Hematopoietic multipotent progenitor cell treated with erythropoietin and hydrocortisone succinate and interleukin-3 and kit ligand, for 4 days (in vitro differentiated cells): Measurements from ENCODE around the gene ST7.

Experiments used
- DNase-seq: peaks from one replicate; pipeline ENCODE4 v3.0.0-alpha.2; 2015

ST7 gene

DNA sequence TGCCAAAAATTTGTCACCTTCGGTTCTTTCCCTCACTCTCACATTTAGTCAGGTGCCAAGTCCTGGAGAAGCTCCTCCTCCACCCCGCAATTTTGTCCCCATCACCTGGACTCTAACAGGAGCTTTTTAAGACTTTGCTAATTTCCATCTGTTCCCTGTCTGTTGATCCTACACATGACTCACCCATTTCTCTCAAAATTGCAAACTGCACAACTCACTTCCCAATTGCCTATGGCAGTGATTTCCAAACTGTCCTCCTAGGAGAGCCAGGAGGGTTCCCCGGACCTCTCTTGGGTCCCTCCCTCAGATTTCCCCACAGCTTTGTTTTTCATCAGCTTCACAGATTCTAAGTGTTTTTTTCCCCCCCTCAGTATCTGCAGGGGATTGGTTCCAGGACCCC lies 249.2 kb downstream of the ST7 start:
- DNase-seq: no peak

DNA sequence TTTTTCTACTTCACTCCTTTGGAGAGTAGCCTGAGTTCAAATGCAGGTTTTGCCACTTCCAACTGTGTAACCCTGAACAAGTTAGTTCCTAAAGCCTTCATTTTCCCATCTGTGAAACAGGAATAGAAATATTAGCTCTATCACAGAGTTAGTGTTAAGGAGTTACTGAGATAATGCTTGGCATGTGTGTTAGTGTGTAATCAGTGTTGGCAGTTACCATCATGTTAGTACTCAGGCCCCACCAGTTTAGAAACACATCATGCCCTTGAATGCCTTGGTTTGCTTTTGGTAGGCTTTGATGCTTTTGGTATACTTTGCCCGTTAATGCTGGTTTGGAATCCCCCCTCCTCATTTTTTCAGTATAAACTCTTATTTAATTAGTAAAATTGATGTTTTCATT lies 249.9 kb downstream of the ST7 start:
- DNase-seq: no peak

DNA sequence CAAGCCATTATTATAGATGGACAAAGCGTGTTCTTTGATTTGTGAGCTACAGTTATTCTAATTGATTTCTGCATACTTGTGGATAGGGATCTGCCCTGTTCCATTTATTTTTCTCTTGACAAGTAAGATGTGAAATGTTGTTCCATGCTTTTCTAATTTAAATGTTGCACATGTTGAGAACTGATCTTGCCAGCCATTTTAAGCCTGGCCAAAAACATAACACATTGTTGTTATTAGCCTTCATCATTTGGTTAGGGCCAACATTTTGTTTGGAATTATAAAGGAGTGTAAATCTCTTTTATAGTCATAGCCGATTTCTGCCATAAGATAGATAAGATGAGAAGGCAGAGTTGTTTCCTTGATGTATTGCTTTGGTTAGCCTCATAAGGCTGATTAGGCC lies 252.6 kb downstream of the ST7 start:
- DNase-seq: no peak

DNA sequence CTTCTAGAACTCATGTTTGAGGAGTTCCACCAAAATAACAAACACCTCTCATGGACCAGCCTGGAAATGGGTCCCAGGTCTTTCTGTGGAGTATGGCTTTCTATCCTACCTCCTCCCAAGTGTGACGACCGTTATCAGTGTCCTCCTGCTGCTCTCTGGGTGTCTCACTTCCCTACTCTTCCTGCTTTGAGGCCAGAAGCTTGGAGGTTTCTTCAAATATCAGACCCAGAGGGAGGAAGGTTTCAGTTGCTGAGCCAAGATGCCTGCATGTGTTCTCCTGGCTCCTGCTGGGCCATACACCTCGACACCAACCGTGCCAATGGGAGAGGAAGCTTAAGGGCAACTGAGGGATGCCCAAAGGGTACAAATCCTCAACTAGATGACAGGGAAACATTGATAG lies 255.0 kb downstream of the ST7 start:
- DNase-seq: no peak

- no peak for DNase-seq
These were observed 257.1 kb downstream of the ST7 start for GRCh38 chr7:117210397-117210796.

DNA sequence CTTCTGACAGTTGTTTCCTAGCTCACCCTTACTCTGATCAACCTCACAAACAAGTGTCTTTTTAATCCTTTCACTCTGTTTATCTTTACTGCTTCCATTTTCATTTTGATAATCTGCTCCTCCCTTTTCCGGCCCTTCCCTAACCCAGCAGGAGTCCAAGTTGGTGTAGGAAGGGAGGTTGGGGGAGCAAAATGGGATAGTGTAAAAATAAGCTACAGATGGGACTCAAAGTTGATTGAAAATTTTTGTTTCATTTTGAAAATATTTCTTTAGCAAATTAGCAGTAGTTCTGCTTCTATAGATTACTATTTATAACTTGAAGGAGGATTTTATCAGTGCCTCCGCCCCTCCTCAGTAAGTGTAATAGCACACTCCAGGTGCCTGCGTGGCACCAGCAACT lies 257.6 kb downstream of the ST7 start:
- DNase-seq: no peak

DNA sequence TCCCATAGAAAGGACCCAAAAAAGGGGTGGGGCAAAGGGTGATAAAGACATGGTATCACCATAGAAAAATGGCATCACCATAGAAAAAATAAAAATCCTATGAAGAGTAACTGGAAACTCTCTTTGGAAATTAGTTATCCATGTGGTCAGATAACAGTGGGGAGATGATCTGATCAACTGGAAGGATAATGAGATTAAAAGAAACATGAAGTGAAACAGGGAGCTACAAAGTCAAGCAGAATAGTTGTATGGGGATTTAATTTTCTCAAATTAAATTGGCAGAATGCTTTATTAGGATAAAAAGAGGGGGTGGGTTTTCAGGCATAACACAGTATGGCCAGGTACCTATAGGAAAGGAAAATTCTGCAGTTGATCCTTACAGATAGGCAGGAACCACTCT lies 258.3 kb downstream of the ST7 start:
- DNase-seq: no peak

- DNase-seq: peak; percentile 78
These were observed 259.9 kb downstream of the ST7 start for GRCh38 chr7:117212969-117213877.

GRCh38 chr7:117216010-117216409 lies 262.7 kb downstream of the ST7 start:
- DNase-seq: no peak

DNA sequence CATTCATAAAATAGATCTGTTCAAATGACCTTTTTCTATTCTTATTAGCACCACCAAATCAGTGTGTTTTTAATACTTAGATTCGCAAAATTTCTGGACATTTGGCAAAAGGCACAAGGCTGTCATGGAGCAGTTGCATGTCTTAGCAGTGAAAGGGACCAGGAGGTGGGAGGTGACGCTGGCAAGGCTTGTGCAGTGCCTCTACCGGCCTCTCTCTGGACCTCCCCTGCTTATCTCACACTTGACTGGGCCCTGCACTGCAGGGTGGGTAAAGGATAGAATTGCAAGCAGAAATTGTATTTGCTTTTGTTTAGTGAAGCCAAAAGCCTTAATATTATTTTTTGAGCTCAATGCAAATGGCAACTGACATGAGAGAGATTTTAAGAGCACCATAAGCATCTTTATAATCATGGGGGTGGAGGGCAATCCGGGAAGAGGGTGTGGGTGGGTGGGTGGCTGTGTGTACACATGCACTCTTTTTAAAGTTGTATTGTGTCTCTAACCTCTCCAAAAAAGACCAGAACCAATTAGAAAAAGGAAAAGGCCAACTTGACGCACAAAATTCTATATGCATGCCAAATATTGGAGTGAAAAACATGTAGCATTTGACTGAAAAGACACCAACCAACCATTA lies 263.3 kb downstream of the ST7 start:
- DNase-seq: no peak

DNA sequence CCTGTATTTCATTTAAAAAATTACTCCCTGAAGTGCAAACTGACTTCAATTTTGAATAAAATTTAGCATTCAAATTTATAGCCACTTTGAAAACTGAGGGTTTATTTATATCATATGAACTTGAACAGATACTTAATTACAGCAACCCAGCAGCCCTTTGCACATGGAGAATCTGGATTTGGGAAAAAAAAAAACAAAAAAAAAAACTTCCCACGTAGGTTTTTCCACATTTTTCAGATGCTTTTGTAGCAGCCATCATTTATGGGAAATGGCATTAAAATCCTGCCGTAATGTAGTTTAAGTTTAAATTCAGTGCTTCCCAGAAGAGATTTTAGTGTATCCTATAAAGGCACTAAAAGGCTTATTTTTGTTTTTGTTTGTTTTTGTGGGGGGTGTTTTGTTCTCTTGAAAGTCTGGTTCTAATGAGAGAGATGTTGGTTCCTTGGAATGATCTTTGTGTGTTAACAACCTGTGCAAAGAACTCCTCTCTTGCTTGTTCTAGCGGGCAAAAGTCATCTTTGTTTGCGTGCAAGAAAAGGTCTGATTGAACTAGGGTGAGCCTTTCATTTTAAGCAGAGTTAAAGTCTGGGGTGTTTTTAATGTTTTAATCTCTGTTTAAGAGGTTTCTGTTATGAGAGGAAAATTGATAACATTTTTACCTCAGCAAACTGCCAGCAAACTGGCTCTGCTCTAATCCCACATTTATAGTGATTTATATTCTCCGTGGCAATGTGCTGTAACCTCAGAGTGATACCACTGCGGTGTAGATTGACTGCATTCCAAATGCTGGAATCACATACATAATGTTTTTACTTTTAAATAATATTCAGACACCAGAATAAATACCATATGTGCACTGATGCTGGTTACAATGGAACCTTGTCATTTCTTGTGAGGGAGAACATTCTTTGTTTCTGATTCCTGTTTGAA lies 264.1 kb downstream of the ST7 start:
- no peak for DNase-seq

DNA sequence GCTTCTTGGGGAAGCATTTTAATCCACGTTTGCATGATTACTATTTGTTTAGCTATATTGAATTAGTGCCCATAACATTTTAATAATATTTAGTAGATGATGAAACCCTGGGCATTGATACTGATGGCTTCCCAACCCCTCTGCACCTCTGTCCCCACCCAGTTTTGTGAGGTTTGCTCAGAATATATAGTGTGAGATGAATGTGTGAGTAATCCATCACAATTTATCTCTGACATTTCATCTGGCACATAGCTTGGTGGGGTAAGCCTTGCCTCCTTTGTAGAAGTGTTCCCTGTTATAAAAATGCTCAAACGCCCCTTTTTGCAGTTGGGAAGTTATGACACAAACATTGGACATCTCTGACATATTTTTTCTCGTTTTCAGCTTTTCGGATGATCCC lies 265.4 kb downstream of the ST7 start:
- DNase-seq: no peak

DNA sequence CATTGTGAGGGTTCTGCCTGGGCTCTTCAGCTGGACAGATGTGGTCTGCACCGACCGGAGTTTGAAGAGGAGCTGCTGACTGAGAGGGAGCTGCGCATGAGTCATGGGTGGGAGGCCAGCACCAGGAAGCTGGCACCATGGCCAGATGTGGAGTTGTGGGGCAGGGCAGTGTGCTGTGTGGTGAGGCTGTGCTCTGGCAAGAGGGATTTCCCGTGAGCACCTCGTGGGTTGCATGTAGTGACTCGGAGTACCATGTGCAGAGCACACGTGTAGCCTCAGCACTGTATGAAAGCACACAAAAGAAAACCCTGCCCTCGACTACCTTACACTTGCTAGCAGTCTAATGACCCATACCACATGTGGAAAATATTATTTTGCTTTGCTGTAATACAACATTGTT lies 266.2 kb downstream of the ST7 start:
- no peak for DNase-seq

DNA sequence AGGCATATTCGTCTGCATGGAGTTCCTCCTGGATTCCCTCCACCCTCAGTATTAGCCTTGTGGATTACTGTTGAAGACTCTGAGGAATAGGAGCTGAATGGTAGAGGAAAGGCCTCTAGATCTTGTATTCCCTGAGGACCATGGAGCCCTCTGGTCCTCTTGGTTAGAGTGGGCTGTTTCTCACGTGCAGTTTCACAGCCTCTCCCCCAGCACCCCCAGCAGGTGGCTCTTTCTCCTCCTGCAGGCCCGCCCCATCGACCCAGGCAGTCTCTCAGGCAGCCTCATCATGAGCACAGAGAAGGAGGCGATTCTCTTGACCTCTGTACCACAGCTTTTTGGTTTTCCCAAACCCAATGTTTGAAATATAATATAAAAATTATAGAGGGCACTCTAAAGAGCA lies 267.5 kb downstream of the ST7 start:
- no peak for DNase-seq

DNA sequence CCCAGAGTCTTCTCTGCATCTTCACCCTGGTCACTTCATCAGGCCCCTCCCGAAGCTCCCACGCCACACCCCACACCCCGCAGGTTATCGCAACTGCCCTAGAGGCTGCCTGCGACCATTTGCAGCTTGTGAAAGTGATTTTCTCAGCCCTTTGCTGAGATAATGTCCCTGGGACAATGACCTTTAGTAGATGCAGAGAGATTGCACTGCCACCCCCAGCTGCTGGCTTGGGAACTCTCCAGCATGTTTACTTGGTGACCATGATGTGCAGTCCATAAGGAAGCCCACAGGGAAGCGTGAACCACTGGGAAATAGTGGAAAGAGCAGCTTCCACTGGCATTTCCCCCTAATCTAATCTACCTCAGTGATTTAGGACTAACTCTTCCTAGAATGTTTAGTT lies 272.2 kb downstream of the ST7 start:
- no peak for DNase-seq

- peak; percentile 76 for DNase-seq
These were observed 273.8 kb downstream of the ST7 start for GRCh38 chr7:117227091-117227490.

DNA sequence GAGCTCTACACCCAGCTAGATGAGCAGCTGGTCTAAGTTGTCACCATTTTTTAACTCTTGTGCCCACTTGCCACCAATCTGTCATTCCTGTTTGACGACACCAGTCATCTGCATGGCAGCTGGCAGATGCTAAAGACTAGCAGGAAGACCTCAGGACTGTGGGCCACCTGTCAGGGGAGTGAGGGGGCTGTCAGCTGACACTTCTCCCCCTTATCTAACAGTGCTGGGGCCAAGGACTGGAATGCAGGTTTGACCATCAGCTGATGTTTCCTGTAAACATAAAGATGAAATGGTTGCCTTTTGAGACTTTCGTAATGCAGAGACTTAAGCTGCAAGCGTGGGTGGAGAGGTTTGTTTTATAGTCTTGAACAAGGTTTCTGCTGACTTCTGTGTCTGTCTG lies 276.0 kb downstream of the ST7 start:
- peak; percentile 30 for DNase-seq

- peak; percentile 67 for DNase-seq
These were observed 277.2 kb downstream of the ST7 start for GRCh38 chr7:117230276-117231046.

GRCh38 chr7:117231047-117231359 lies 277.7 kb downstream of the ST7 start:
- DNase-seq: peak; percentile 12

DNA sequence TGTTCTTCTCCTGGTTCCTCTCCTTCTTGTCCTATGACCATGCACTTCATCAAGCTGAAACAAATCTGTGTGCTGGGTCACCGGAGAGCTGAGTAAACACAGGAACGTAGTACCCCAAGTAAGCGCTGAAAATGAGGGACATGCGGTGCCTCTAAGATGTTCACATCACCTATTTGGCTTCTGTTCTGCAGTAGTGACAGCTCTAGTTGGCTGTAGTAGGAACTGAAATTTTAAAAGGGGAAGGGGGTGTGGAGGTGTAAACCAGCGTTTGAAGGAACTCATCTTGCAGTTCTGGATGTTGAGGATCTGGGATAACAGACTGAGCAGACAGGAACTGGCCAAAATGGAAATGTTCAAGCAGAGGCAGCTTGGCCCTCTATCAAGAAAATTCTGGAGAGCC lies 284.3 kb downstream of the ST7 start:
- no peak for DNase-seq

DNA sequence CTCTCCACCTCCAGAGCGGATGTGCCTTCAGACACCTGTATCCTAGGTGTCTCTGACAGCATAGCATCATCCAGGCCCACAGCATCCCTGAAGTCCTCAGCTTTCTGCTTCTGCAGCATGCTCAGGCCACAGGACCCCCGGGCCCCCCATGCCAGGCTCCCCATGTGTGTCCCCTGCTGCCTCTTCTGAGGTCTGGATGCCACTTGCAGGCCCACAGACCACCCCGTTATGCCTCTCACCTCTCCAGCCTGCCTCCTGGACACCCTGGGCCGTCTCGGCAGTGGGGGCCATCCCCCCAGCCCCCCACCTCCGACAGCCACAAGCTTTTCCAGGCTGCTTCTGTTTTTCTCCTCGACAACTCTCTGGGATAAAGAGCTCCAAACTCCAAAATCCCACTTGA lies 285.2 kb downstream of the ST7 start:
- DNase-seq: no peak

DNA sequence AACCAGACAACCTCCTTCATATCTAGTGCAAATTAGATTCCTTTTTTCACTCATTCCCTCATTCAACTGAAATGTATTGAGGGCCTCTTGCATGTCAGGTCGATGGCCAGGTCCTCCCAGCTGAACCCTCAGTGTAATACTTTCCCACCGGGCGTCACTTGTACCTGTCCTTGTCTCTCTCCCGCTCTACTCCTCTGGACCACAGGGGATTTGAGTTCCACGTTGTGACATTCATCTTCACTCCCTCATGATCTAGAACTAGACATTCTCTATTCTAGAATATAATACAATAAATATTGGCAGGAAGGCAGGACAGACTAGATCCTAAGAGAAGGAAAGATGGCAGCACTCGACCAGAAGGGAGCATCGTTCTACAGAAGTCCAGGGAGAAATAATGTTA lies 285.6 kb downstream of the ST7 start:
- no peak for DNase-seq

- no peak for DNase-seq
These were observed 287.8 kb downstream of the ST7 start for GRCh38 chr7:117241088-117241487.
